Measurements from ENCODE around the gene CENPK.
"Not testable (repeated sequence)": the region's sequence is repeated elsewhere in the genome, so short reads cannot be mapped to it uniquely, and the experiment has no call there.

- not testable (repeated sequence) for TF ChIP-seq CTCF (optimal IDR thresholded peaks at IDR 0.05 in 1 of 3, IDR thresholded peaks at IDR 0.05 in 1 of 3, conservative IDR thresholded peaks at IDR 0.05 in 1 of 3; ENCODE audit: extremely low read depth in 1 of 3, insufficient read depth in 2 of 3, low read length in 3 of 3); EZH2 (IDR thresholded peaks at IDR 0.05; ENCODE audit: low read length)
These were observed 38.8 kb upstream of the CENPK start for GRCh38 chr5:65601761-65602160.

All from keratinocyte (primary cell).